KG1 (cell line): Measurements from ENCODE around the gene GSTP1.
A peak's percentile ranks its signal among the peaks of the same experiment; 100 is the strongest.

Experiments used
- DNase-seq: peaks from one replicate; lab custom pipeline; 2025; lab: John Stamatoyannopoulos, UW

Gene GSTP1

DNA sequence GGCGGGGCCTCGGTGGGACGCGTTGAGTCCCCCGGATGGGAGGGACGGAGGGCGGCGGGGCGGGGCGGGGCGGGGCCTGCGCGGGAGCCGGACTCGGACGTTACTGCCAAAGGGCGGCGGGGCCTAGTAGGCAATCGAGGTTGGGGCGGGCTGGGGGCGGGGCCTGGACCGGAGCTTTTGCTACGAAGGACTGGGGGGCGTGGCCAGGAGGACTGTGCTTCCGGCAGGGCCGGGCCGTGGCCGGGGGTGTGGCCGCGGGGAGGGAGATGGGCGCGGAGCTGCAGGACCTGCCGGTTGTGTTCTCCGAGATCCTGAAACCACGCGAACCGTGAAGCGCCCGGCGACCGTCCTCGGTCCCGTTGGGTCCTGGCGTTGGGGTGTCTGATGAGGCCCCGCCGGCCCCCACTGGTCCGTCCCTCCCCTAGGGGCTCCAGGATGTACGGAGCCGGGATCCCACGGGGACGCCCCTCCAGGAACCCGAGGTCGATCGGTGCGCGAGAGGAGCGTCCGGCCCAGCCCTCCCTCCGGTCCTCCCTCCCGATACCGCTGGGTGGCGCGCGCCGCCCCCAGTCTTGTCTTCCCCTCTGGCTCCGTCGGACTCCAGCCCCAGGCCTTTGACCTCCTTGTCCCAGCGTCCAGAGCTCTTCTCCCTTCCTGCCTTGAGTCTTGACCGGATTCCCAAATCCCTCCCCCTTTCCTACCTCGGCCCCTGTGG, 46.8 kb downstream of the GSTP1 start:
- peak; percentile 98 for DNase-seq

DNA sequence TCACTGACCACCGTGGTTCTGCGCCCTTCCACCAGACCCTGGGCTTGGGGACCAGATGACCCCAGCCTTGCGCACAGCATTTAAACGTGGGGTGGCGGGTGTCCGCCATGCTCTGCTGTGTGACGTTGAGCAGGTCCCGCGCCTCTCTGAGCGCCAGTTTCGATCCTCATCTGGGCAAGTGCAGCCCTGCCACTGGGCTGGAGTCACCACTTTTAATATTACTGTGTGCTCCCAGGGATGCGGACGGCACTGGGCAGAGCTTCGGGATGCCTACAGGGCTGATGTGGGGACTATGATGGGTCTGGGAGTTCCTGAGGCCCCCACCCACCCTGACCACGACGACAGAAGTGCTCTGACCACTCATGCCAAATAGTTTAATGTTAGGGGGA, 47.3 kb downstream of the GSTP1 start:
- DNase-seq: no peak

DNA sequence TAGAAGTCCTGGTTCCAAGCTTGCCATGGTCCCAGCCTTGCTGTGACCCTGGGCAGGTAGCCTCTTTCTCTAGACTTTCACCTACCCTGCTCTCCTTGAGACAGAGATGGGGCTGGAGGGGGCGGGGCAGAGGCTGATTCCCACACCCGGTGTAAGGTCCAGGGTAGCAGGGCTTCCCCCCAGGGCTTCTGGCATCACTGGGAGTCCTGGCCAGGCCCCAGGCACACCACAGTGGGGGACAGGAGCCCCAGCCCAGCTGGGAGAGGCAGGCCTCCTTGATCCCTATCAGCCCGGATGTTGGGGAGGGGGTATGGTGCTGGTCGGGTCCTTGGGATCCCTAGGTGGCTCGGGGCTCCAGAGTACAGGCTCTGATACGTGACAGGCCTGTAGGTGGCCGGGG, 47.8 kb downstream of the GSTP1 start:
- DNase-seq: no peak

DNA sequence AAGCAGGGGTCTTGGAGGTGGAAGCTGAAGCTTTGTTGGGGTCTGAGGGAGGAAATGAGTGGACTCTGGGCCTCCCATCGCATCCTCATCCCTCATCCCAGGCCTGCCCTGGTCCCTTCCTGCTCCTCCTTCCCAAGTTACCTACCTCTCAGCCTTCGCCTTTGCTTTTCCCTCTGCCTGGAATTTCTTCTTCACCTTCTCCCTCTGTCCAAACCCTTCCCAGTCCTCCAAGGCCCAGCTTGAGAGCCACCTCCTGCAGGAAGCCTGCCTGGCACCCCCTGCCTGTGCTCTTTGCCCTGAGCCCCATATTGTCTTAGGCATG, 48.2 kb downstream of the GSTP1 start:
- DNase-seq: no peak

DNA sequence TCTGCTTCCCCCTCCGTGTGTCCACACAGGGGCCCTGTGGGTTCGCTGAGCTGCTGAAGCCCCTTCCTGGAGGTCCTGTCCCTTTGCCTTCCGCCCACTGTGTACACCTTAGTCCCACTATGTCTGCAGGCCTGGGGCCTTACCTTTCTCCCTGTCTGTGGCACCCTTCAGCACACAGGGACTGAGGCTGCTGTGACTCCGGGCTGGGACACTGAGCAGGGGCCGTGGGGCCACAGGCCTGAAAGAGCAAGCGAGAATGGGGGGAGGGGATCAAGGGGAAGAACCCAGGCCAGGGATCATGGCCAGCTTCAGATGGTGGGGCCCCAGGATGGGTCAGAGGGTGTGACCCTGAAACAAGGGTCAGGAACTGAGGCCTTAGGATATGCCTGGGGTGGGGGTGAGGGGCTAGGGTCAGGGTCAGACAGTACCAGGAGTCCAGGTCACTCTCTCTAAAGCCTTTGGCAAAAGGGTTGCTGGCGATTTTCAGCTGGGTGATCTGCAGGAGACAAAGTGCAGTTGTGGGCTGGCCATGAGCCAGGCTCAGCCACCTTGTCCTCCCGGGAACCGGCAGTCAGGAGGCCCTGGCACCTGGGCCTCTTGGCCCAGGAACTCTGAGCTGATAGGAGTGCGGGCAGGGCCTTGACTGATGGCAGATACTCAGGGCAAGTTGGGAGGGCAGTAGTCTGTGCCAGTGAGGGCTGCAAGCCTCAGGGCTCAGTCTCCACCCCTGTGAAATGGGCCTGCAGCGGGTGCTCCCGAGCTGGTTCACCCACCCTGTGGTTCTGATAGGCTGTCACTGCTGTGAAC, 48.8 kb downstream of the GSTP1 start:
- no peak for DNase-seq

DNA sequence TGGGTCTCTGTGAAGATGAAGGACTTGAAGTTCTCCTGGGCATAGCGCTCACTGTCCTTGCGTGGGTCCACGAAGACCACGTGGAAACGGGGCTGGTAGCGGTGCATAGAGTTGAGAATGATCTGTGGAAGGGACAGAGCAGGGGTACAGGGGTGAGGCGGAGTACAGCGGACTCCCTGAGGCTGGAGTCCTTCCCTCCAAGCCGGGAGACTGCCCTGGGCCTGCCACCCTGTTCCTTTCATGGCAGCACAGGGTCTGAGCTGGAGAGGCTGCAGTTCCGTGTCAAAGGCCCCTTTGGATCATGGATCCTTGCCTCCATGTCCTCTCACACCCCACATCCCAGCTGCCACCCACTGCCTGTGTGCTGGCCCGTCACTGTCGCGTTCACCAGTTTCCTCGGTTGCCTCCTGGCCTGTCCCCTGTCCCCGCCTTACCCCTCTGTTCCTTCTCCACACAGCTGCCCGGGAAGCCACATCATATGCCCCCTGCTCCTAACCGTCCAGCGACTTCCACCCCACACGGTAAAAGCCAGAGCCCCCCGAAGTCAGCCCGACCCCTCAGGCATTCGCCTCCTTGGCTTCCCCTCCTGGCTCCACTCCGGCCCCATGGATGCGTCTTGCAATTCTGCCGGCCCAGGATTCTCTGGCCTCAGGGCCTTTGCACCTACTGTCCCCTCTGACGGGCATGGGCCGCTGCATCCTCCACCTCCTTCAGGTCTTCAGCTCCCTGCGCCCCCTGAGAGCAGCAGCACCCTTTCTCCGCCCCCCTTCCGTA, 49.6 kb downstream of the GSTP1 start:
- DNase-seq: no peak

DNA sequence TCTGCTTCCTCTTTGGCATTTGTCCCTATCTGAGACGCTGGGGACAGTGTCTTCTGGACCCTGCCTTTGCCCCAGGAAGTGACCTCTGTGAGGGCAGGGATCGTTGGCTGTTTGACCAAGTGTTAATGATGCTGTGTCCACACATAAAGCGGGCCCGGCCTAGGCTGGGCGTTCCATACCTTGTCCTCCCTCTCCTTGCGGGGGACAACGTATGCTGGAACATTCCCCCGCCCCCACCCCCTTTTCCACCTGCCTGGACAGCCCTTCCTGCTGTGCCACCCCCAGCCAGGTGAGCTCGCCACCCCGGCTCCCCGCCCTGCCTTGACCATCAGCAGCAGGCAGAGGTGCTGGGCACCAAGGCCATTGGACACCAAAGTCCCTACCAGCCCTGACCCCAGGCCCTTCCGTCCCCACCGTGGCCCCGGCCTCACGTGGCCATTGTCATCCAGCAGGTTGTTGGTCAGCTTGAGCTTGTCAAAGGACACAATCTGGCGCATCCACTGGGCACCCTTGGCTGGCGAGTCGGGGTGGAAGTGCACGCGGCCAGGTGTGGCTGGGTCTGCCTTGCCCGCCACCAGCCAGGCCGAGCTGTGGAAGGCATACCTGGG, 50.2 kb downstream of the GSTP1 start:
- DNase-seq: no peak

DNA sequence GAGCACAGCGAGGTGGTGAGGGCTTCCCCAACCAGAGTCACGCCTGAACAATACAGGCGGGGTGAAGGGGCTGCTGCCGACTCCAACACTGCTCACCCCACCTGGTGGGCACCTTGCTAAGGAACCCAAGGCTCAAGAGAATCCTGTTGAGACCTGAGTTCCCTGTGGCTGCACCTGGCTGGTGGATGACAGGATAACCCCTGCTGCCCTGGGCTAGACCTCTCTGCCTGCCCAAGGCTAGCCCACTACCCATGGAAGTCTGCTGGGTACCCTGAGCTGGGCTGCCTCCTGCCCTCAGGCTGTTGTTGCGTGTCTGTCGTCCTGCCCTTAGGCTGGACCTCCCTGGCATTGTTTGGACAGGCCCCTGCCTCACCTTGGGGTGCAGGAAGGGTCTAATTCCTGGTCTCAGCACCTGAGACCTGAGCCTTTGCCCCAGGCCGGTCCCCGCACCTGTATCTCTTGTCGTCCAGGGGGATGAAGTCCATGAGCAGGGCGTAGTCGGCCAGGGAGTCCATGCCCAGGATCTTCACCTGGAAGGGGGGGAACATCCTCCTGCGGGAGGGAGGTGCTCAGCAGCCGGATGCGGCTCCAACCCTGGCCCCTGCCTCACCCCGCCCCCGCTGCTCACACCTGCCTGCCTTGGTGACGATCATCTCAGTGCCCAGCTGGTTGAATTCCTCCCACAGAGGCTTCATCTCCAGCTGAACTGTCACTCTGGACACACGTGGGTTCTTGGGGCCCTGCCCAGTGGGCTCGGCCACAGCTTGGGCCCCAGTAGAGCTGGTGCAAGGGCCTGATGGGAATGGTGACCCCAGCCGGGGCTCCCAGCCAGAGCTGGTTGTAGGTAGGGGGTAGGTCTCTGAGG, 51.0 kb downstream of the GSTP1 start:
- no peak for DNase-seq

DNA sequence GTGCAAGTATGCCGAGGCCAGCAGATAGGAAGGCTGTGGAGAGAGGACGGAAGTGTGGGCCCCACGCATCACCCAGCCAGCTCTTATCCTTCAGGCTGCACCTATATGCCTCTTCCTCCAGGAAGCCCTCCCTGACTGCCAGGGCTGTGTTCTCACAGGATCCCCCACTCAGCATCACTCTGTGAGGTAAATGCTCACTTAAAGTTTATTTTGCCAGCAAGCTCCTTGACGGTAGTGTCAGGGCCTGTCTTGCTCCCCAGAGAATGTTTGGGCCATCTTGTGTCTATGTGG, 51.6 kb downstream of the GSTP1 start:
- no peak for DNase-seq
